GM15510 (cell line): ENCODE measurements around the gene COMMD7.

ENCODE experiments used
- POLR2A ChIP-seq: IDR thresholded peaks from 3 replicates; pipeline ENCODE4 v1.6.1; 2011; ENCODE audit warnings: borderline replicate concordance; ENCODE audit not compliant: insufficient read length; ENCODE audit errors: extremely low read depth

The COMMD7 gene

DNA sequence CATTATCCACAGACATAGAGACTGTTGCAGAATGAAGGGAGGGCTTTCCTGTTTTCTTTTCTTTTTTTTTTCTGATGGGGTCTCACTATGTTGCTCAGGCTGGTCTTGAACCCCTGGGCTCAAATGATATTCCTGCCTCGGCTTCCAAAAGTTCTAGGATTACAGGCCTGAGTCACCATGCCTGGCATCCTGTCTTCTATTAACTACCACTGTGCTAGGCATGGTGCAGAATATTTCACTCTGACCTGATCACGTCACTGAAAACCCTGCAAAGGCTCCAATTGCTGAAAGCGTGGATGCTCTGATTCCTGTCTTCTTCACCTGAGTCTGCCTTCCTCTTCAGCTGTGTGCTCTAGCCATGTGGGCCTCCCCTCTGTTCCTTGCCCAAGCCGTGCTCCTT is 10.5 kb upstream of the COMMD7 start:
- TF ChIP-seq POLR2A: no peak

DNA sequence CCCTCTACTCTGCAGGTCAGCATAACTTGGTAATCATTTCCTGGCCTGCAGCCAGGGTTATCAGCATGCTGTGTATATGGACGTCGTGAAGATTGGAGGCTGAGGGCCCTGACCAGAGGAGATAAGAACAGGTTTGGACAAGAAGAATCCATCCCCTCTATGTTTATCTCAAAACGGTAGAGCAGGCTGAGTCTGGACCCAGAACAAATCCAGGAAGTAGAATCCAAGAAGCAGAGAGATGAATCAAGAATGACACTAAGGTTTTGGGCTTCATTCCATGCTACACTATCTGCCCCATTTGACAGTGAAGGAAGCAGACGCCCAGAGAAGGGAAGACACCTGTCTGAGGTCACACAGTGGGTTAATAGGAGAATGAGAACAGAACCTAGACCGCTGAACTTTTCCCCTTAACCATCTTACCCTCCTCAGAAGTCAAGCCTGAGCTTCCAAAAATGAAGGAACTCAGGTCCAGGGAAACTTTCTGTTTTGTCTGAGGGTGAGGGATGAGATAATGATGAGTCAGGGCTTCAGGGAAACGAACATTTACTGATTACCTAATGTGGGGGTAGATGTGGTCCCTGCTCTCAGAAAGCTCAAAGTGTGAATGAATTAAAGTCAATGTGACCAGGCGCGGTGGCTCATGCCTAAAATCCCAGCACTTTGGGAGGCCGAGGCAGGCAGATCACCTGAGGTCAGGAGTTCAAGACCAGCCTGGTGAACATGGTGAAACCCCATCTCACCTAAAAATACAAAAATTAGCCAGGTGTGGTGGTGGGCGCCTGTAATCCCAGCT is 9.4 kb upstream of the COMMD7 start:
- TF ChIP-seq POLR2A: no peak

DNA sequence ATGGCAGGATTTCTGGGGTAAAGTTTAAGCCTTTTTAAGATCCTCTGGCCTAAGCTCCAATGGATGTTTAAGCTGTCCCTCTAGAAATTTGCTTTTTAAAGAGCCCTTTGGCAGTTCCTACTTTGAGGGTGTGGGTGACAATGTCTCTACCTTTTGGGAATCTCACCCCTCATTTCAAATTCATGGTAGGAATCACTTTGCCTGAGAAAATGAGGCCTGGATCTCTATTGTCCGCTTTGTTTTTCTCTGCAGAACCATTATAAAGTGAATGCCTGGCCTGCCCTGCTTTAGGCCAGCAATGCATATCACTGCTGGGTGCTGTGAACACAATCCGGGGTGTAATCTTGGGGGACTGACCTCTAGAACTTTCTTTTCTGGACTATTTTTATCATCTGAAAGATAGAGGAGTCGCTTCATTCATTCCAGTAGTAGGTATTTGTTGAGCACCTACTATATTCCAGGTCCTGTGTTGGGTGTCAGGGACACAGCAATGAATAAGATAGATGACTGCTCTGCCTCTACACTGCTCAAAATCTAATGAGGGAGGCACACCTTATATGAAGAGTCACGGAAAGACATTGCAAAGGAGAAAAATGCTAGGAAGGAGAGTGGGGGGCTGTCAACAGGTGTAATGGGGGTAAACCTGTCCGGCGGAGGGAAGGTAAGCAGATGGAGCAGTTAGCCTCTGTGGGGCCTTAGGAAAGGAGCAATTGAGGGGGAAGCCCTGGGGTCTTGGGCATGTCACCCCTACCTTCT is 8.6 kb upstream of the COMMD7 start:
- no peak for TF ChIP-seq POLR2A

DNA sequence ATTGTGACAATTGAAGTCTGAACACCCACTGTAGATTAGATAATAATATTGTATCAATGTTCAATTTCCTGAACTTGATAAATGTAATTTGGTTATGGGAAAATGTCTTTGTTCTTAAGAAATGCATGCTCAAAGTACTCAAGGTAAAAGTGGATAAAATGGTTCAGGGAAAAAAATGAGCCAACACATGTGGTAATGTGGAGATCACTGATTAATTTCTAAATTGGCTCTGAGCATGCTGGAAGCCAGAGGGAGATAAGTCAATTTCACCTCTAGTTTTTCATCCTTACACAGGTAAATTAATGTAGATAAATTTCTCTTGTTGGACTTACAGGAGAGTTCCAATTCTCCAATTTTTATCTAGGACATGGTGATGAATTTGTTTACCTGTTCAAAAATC is 8.0 kb upstream of the COMMD7 start:
- no peak for TF ChIP-seq POLR2A

DNA sequence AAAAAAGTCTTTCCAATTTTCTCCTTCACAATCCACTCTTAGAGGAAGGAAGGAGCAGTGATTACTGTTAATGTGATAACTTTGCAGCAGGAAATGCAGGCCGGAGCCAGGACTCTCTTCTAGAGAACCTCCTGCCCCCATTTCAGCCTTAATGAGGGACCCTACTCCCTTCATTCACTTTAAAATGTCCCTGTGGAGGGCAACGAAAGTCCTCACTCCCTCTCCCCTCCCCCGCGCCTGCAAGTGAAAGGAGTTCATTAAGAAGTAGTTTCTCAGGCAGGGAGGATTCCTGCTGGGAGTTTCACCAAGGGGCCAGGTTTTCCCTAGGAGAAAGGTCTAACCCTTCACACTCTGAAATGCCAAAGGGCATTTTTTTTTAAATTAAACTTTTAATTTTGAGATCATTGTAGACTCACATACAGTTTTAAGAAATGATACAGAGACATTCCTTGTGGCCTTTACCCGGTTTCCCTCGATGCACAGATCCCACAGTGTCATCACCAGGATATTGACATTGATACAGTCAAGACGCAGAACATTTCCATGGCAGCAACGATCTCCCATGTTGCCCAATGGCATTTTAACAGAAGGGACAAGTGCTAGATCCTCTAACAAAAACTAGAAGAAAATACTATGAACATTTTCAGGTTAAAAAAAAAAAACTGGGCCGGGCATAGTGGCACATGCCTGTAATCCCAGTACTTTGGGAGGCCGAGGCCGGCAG is 6.8 kb upstream of the COMMD7 start:
- TF ChIP-seq POLR2A: no peak

DNA sequence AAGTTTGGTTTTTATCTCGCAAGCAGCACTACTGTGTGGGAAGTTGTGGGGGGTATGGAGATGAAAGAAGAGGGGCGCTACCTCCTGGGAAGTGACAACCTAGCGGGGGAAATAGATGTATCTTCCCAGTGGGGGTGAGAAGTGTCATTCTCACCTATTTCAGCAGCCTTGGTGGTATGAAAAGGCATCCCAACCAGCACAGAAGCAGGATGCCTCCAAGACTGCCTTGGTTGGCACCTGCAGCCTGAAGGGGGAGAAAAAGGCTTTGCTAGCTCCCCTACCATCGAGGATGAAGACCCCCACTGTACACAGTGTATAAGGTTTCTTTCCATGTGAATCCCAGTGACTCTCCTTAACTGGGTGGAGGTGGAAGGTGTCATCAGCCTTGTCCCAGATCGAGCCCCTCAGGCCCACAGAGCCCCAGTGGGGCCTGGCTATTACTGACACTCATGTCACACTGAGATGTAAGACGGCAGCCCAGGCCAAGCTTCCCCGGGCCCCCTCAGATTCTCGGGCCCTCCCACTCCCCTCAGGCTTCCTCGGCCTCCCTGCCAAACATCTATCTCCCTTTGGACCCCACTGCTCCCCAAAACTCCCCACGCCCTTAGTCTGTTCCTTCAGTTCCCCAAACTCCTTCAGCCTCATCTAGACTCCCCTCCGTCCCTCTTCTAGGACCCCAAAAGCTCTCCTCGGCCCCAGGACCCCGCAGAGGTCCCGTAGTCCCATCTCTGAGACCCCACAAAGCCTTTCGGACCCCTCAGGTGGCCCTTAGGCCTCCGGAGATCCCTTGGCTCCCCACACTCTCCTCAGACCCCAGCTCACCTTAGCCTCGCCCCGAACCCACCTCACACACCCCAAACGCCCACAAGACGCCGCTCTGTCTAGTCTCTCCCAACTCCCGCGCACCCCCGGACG is 688 bp downstream of the COMMD7 start:
- TF ChIP-seq POLR2A: no peak

DNA sequence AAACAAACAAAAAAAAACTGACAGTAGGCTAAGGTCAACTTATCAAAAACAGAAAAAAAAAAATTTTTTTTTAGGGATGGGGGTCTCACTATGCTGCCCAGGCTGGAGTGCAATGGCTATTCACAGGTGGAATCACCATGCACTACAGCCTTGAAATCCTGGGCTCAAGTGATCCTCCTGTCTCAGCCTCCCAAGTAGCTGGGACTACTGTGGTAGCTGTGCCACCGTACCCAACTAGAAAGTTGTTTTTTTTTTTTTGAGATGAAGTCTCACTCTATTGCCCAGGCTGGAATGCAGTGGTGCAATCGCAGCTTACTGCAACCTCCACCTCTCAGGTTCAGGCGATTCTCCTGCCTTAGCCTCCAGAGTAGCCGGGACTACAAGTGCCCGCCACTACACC is 2.1 kb downstream of the COMMD7 start:
- no peak for TF ChIP-seq POLR2A

DNA sequence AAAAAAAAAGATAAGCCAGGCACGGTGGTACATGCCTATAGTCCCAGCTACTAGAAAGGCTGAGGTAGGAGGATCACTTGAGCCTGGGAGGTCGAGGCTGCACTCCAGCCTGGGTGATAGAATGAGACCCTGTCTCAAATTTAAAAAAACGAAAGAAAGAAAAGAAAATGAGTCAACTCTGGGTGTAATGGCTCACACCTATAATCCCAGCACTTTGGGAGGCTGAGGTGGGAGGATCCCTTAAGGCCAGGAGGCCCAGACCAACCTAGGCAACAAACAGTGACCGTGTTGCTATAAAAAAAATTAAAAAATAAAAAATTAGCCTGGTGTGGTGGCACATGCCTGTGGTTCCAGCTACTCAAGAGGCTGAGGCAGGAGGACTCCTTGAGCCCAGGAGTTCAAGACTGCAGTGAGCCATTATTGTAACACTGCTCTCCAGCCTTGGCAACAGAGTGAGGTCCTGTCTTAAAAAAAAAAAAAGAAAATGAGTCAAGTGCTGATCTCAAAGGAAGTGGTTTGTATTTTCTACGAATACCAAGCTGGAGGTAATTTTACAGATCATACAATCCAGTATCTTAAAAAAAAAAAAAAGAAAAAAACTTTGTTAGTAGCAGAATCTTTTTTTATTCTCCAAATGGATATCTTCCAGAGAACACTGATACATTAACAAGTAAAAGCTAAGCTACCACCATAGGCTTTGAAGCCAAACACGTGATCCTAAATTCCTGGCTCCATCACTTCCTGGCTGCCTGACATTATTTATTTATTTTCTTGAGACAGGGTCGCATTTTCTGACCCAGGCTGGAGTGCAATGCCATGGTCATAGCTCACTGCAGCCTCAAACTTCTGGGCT is 5.7 kb downstream of the COMMD7 start:
- TF ChIP-seq POLR2A: no peak

DNA sequence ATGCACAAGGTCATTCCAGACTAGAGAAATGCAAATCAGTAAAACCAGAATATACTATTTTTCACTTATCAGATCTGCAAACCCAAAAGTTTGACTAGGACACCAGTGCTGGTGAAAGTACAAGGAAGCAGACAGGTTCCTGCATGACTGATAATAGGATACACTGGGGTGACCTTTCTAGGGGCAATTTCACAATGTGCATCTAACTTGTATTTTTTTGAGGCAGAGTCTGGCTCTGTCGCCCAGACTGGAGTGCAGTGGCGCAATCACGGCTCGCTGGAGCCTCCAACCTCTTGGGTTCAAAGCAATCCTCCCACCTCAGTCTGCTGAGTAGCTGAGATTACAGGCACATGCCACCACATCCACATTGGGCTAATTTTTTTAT is 11.4 kb downstream of the COMMD7 start:
- TF ChIP-seq POLR2A: no peak

DNA sequence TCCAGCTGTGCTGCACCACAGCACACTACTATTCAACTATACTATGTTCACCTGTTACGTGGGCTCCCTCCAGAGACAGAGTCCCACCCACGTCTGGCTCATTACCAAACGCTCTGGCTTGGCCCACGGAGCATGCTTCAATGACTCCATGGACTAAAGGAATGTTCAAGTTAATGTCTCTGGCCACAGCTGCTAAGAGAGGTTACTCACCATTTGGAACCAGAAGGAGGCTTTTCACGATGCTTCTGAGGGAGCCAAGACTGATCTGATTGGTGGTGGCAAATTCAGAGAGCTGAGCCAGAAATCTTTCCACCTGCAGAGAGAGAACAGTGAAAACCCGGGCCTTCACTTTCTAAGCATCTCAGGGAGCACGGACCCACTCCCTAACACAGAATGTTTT is 15.6 kb downstream of the COMMD7 start:
- TF ChIP-seq POLR2A: no peak

DNA sequence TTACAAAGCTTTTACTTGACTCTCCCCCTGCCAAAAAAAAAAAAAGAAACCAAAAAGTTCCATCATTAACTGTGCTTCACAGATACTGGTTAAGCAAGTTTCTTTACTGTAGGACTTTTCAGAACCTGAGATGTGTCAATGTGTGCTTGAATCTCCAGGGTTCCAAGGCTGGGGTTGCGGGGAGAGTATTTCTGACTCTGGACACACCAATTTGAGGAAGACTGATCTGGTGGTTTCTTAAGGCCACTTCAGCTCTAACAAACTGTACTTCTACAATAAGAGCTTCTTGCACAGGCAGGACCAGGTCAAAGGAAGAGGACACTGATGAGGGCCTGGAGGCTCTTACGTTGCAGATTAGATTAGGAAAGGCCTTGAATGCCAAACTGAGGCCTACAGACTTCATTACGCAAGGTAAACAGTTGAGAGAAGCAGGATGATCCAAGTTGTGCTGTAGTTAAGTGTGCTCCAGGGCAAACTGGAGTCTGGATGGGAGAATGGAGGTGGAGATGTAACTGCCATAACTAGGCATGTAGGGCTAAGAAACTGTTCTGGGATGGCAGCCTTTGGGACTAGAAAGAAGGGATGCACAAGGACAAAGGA is 24.4 kb downstream of the COMMD7 start:
- no peak for TF ChIP-seq POLR2A

DNA sequence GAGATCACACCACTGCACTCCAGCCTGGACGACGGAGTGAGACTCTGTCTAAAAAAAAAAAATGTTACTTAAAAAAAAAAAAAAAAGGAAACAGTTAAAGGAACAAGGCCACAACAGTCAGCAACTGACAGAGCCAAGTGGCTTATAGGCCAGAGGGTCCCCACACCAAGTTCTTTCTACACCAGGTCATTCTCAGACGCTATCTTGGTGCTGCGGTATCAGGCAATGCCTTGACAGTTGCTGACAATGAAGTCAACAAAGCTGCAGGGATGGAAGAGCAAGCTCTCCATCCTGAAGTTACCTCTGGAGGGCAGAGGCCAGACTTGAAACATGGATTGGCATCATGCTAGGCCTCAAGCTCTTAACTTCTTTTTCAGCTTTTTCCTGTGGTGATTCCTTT is 31.9 kb downstream of the COMMD7 start:
- no peak for TF ChIP-seq POLR2A

DNA sequence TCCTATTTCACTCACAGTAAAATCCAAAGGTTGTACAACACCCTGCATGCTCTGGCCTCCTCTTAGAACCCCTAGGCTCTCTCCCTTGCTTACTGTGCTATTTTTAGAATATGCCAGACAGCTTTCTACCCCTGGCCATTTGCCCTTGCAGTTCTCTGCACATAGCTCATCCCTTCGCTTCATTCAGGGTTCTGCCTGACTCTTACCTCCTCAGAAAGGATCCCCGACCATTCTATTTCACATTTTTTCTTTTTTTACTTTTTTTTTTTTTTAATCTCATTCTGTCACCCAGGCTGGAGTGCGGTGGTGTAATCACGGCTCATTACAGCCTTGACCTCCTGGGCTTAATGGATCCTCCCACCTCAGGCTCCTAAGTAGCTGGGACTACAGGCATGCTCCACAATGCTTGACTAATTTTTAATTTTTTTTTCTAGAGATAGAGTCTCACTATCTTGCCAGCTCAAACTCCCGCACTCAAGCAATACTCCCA is 33.6 kb downstream of the COMMD7 start:
- no peak for TF ChIP-seq POLR2A
